ENCODE results near the gene SULT4A1.

Gene SULT4A1

DNA sequence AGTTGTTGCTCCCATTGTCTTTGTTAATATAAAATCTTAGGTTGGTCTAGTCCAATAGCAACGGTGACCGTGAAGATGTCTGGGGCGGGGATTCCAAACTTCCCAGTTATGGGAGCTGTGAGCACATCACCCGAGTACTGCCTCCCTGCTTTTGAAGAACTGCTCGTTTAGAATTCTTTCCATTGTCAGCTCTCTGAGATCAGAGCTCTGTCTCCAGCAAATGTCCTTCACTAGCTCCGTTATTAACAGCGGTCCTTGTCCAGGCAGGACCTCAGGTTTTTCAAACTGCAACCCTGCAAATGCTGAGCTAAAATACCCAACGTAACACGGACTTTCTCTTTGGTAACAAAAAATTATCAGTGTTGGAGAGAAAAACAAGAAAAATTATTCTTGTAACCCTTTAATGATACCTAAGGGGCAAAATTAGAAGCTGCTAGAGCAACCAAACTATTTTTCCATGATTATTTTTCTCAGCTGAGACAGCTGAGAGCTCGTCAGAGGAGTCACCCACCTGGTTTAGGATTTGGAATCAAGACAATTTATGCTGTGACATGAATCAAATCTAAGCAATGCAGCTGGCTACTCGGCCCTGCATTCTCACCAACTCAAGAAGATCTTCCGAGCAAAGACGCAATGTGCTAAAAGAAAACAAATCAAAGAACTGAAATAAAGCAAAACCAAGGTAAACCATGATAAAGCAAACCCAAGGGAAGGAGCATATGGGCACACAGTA is 35.1 kb downstream of the SULT4A1 start (continued):
- TF ChIP-seq BACH2 (CRISPR knock-in tag; IDR thresholded peaks at IDR 0.05; ENCODE audit: borderline replicate concordance) = no peak
- TF ChIP-seq RARB (CRISPR knock-in tag; IDR thresholded peaks at IDR 0.05) = no peak

- TF ChIP-seq TCF4 (CRISPR knock-in tag; IDR thresholded peaks at IDR 0.05; ENCODE audit: borderline replicate concordance) = no peak
- TF ChIP-seq, protein P1, sequence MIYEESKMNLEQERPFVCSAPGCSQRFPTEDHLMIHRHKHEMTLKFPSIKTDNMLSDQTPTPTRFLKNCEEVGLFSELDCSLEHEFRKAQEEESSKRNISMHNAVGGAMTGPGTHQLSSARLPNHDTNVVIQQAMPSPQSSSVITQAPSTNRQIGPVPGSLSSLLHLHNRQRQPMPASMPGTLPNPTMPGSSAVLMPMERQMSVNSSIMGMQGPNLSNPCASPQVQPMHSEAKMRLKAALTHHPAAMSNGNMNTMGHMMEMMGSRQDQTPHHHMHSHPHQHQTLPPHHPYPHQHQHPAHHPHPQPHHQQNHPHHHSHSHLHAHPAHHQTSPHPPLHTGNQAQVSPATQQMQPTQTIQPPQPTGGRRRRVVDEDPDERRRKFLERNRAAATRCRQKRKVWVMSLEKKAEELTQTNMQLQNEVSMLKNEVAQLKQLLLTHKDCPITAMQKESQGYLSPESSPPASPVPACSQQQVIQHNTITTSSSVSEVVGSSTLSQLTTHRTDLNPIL (CRISPR knock-in tag; IDR thresholded peaks at IDR 0.05; ENCODE audit: low read depth) = no peak
- TF ChIP-seq PPARA (CRISPR knock-in tag; IDR thresholded peaks at IDR 0.05; ENCODE audit: borderline replicate concordance) = no peak
- TF ChIP-seq GLIS3 (CRISPR knock-in tag; IDR thresholded peaks at IDR 0.05) = no peak
- TF ChIP-seq RARB (CRISPR knock-in tag; IDR thresholded peaks at IDR 0.05) = no peak
- TF ChIP-seq ZC3H10 (CRISPR knock-in tag; IDR thresholded peaks at IDR 0.05) = no peak
- no peak for TF ChIP-seq SNAI2 (CRISPR knock-in tag; IDR thresholded peaks at IDR 0.05)
- TF ChIP-seq ESRRG (CRISPR knock-in tag; IDR thresholded peaks at IDR 0.05) = no peak
- TF ChIP-seq CSRNP3 (CRISPR knock-in tag; IDR thresholded peaks at IDR 0.05) = no peak
- no peak for TF ChIP-seq ZNF8 (CRISPR knock-in tag; IDR thresholded peaks at IDR 0.05)
- no peak for TF ChIP-seq ZNF70 (CRISPR knock-in tag; IDR thresholded peaks at IDR 0.05)
- no peak for TF ChIP-seq ARNTL (CRISPR knock-in tag; IDR thresholded peaks at IDR 0.05; ENCODE audit: borderline replicate concordance, low read depth)
- no peak for TF ChIP-seq ZNF565 (CRISPR knock-in tag; conservative IDR thresholded peaks at IDR 0.05; ENCODE audit: low read depth)
- TF ChIP-seq BACH2 (CRISPR knock-in tag; IDR thresholded peaks at IDR 0.05; ENCODE audit: borderline replicate concordance) = no peak
- no peak for TF ChIP-seq ZFP30 (CRISPR knock-in tag; IDR thresholded peaks at IDR 0.05)
- no peak for TF ChIP-seq OSR1 (CRISPR knock-in tag; IDR thresholded peaks at IDR 0.05)
- TF ChIP-seq CSDC2 (CRISPR knock-in tag; IDR thresholded peaks at IDR 0.05) = no peak
- TF ChIP-seq TOX (CRISPR knock-in tag; IDR thresholded peaks at IDR 0.05; ENCODE audit: borderline replicate concordance) = no peak
- no peak for TF ChIP-seq ZFP3 (CRISPR knock-in tag; IDR thresholded peaks at IDR 0.05)
- no peak for TF ChIP-seq ISL1 (CRISPR knock-in tag; IDR thresholded peaks at IDR 0.05)
These were observed 35.9 kb downstream of the SULT4A1 start for GRCh38 chr22:43826142-43827002.

DNA sequence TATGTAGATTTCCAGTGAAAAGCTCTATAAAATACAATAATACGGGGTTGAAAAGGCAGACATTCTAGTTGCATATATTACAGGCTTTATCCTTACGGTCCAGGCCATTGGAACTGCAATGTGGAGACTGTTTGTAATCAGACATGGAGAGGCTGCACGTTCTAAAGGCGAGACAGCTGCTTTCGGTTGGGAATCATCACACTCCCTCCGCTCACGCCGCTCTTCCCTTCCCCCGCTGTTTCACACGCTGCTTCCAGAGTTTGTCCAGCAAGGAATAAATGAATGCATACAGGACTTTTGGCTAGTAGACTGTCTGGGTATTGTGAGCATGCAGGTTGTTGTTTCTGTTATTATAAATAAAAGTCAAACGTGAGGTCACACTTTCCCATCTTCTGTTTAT is 36.7 kb downstream of the SULT4A1 start:
- no peak for TF ChIP-seq TCF4 (CRISPR knock-in tag; IDR thresholded peaks at IDR 0.05; ENCODE audit: borderline replicate concordance)
- no peak for TF ChIP-seq ZFP3 (CRISPR knock-in tag; IDR thresholded peaks at IDR 0.05)
- TF ChIP-seq, protein P2, sequence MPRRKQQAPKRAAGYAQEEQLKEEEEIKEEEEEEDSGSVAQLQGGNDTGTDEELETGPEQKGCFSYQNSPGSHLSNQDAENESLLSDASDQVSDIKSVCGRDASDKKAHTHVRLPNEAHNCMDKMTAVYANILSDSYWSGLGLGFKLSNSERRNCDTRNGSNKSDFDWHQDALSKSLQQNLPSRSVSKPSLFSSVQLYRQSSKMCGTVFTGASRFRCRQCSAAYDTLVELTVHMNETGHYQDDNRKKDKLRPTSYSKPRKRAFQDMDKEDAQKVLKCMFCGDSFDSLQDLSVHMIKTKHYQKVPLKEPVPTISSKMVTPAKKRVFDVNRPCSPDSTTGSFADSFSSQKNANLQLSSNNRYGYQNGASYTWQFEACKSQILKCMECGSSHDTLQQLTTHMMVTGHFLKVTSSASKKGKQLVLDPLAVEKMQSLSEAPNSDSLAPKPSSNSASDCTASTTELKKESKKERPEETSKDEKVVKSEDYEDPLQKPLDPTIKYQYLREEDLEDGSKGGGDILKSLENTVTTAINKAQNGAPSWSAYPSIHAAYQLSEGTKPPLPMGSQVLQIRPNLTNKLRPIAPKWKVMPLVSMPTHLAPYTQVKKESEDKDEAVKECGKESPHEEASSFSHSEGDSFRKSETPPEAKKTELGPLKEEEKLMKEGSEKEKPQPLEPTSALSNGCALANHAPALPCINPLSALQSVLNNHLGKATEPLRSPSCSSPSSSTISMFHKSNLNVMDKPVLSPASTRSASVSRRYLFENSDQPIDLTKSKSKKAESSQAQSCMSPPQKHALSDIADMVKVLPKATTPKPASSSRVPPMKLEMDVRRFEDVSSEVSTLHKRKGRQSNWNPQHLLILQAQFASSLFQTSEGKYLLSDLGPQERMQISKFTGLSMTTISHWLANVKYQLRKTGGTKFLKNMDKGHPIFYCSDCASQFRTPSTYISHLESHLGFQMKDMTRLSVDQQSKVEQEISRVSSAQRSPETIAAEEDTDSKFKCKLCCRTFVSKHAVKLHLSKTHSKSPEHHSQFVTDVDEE (CRISPR knock-in tag; IDR thresholded peaks at IDR 0.05) = no peak
- TF ChIP-seq, protein P1 (CRISPR knock-in tag; IDR thresholded peaks at IDR 0.05; ENCODE audit: low read depth) = no peak
- no peak for TF ChIP-seq ARNTL (CRISPR knock-in tag; IDR thresholded peaks at IDR 0.05; ENCODE audit: borderline replicate concordance, low read depth)
- TF ChIP-seq BACH2 (CRISPR knock-in tag; IDR thresholded peaks at IDR 0.05; ENCODE audit: borderline replicate concordance) = no peak
- no peak for TF ChIP-seq ZNF8 (CRISPR knock-in tag; IDR thresholded peaks at IDR 0.05)
- TF ChIP-seq ZNF565 (CRISPR knock-in tag; conservative IDR thresholded peaks at IDR 0.05; ENCODE audit: low read depth) = no peak
- TF ChIP-seq RARB (CRISPR knock-in tag; IDR thresholded peaks at IDR 0.05) = no peak
- TF ChIP-seq TOX (CRISPR knock-in tag; IDR thresholded peaks at IDR 0.05; ENCODE audit: borderline replicate concordance) = no peak
- TF ChIP-seq ZFP30 (CRISPR knock-in tag; IDR thresholded peaks at IDR 0.05) = no peak
- no peak for TF ChIP-seq ESRRG (CRISPR knock-in tag; IDR thresholded peaks at IDR 0.05)
- no peak for TF ChIP-seq ZNF70 (CRISPR knock-in tag; IDR thresholded peaks at IDR 0.05)
- TF ChIP-seq SNAI2 (CRISPR knock-in tag; IDR thresholded peaks at IDR 0.05) = no peak
- no peak for TF ChIP-seq ISL1 (CRISPR knock-in tag; IDR thresholded peaks at IDR 0.05)
- no peak for TF ChIP-seq GLIS3 (CRISPR knock-in tag; IDR thresholded peaks at IDR 0.05)
- no peak for TF ChIP-seq PPARA (CRISPR knock-in tag; IDR thresholded peaks at IDR 0.05; ENCODE audit: borderline replicate concordance)
- ATAC-seq = no peak

More at GRCh38 chr22:43826142-43827002, 35.9 kb downstream of the SULT4A1 start:
- ATAC-seq = peak; percentile 82
